HepG2 (cell line): ENCODE results near the gene FAM219A. TPM values are rescaled to one million over a fixed set of nuclear protein-coding genes. Genes with fewer than 3 reads are reported as not detected.

Source experiments
- ASH2L ChIP-seq: fragments of 300-600, 200-600 bp; sonication (generic); IDR thresholded peaks from 2 replicates; pipeline ENCODE4 v1.7.0; 2017; ENCODE audit warnings: low read depth, mild to moderate bottlenecking, moderate library complexity, mixed read lengths, low read length; ENCODE audit not compliant: insufficient read length
- HDAC2 ChIP-seq: sonication (generic); formaldehyde crosslinking; IDR thresholded peaks from 2 replicates; pipeline ENCODE4 v1.4.0; 2020; ENCODE audit warnings: missing genetic modification reagents
- KAT2B ChIP-seq: fragments of 150-350 bp; IDR thresholded peaks from 2 replicates; pipeline ENCODE4 v1.6.1; 2014; ENCODE audit warnings: low read depth, low read length, borderline replicate concordance
- KDM1A ChIP-seq: IDR thresholded peaks from 2 replicates; pipeline ENCODE4 v1.6.1; 2016; ENCODE audit warnings: missing compliant biosample characterization
- MLLT10 ChIP-seq: sonication (generic); formaldehyde crosslinking; IDR thresholded peaks from 2 replicates; pipeline ENCODE4 v1.4.0; 2020; ENCODE audit warnings: missing genetic modification reagents
- MYNN ChIP-seq: sonication (generic); formaldehyde crosslinking; IDR thresholded peaks from 2 replicates; pipeline ENCODE4 v1.4.0; 2020; ENCODE audit warnings: mild to moderate bottlenecking, low read depth, missing genetic modification reagents
- PAF1 ChIP-seq: IDR thresholded peaks from 2 replicates; pipeline ENCODE4 v1.6.1; 2016; ENCODE audit warnings: missing genetic modification reagents, missing compliant biosample characterization
- SNRNP70 ChIP-seq: fragments of 200-400 bp; formaldehyde crosslinking; IDR thresholded peaks from 2 replicates; pipeline ENCODE4 v1.6.1; 2017; ENCODE audit warnings: mild to moderate bottlenecking, low read depth, low read length, moderate library complexity
- SYNCRIP ChIP-seq: fragments of 200-400 bp; formaldehyde crosslinking; IDR thresholded peaks from 2 replicates; pipeline ENCODE4 v1.6.1; 2018; ENCODE audit warnings: mild to moderate bottlenecking, low read depth, low read length; ENCODE audit not compliant: insufficient read depth
- TARDBP ChIP-seq: sonication (generic); formaldehyde crosslinking; IDR thresholded peaks from 2 replicates; pipeline ENCODE4 v1.8.0; 2022; ENCODE audit warnings: mild to moderate bottlenecking, missing genetic modification reagents
- ZFP82 ChIP-seq: sonication (generic); formaldehyde crosslinking; IDR thresholded peaks from 2 replicates; pipeline ENCODE4 v1.5.1; 2020; ENCODE audit warnings: mild to moderate bottlenecking, missing genetic modification reagents, borderline replicate concordance
- ZNF556 ChIP-seq: sonication (generic); formaldehyde crosslinking; IDR thresholded peaks from 2 replicates; pipeline ENCODE4 v1.4.0; 2020; ENCODE audit warnings: mild to moderate bottlenecking, missing genetic modification reagents, borderline replicate concordance
- ZNF746 ChIP-seq: sonication (generic); formaldehyde crosslinking; IDR thresholded peaks from 2 replicates; pipeline ENCODE4 v1.8.0; 2022; ENCODE audit warnings: mild to moderate bottlenecking, missing genetic modification reagents
- ZNF761 ChIP-seq: sonication (generic); formaldehyde crosslinking; conservative IDR thresholded peaks from 2 replicates; pipeline ENCODE4 v1.4.0; 2020; ENCODE audit warnings: mild to moderate bottlenecking, missing genetic modification reagents
- ZNF775 ChIP-seq: sonication (generic); formaldehyde crosslinking; IDR thresholded peaks from 2 replicates; pipeline ENCODE4 v1.4.0; 2020; ENCODE audit warnings: missing genetic modification reagents, mild to moderate bottlenecking, moderate library complexity, borderline replicate concordance
- ZNF790 ChIP-seq: sonication (generic); formaldehyde crosslinking; IDR thresholded peaks from 2 replicates; pipeline ENCODE4 v1.8.0; 2022; ENCODE audit warnings: missing genetic modification reagents, mild to moderate bottlenecking, borderline replicate concordance
- ZSCAN30 ChIP-seq: sonication (generic); formaldehyde crosslinking; IDR thresholded peaks from 2 replicates; pipeline ENCODE4 v1.5.0; 2020; ENCODE audit warnings: mild to moderate bottlenecking, missing genetic modification reagents
- polyA plus RNA-seq, 8 experiments: library from polyadenylated mRNA; depleted of rRNA in 3 of 8; stranded (reverse) in 7 of 8; unstranded in 1 of 8; fragments of >200 nt; fragmentation: Illumina TruSeq in 4 of 8; extraction: Trizol in 4 of 8; gene quantifications; 2 replicates each; pipeline versions ENCODE4 v1.2.1 to v1.2.3, GENCODE V29; 2011 to 2016; ENCODE audit warnings: low read depth in 4 of 8, missing spikeins in 1 of 8, mixed read lengths in 1 of 8; ENCODE audit not compliant: insufficient read depth in 1 of 8
- total RNA-seq, 5 experiments: library from RNA; depleted of rRNA; stranded (reverse); fragments of >200 nt; fragmentation: Illumina TruSeq; extraction: Trizol; gene quantifications; 2 replicates each; pipeline ENCODE4 v1.2.3, GENCODE V29; 2016; ENCODE audit warnings: low read depth in 1 of 5
- TF ChIP-seq, protein P1 (sequence below): sonication (generic); formaldehyde crosslinking; conservative IDR thresholded peaks from 2 replicates; pipeline ENCODE4 v1.4.0; 2020; ENCODE audit warnings: missing genetic modification reagents
- TF ChIP-seq, protein P2 (sequence below): sonication (generic); formaldehyde crosslinking; IDR thresholded peaks from 2 replicates; pipeline ENCODE4 v1.4.0; 2020; ENCODE audit warnings: missing genetic modification reagents
- TF ChIP-seq, protein P3 (sequence below): sonication (generic); formaldehyde crosslinking; IDR thresholded peaks from 2 replicates; pipeline ENCODE4 v1.4.0; 2020; ENCODE audit warnings: missing genetic modification reagents, mild to moderate bottlenecking, borderline replicate concordance
- TF ChIP-seq, protein P4 (sequence below): sonication (generic); formaldehyde crosslinking; IDR thresholded peaks from 2 replicates; pipeline ENCODE4 v1.8.0; 2022; ENCODE audit warnings: low read depth, missing genetic modification reagents

Gene FAM219A
- total and polyA plus RNA-seq, 2 of the 13 experiments (the other 11 are each of a cell fraction or from before 2014, with no cell fraction given): 3.9 to 6.4 TPM

DNA sequence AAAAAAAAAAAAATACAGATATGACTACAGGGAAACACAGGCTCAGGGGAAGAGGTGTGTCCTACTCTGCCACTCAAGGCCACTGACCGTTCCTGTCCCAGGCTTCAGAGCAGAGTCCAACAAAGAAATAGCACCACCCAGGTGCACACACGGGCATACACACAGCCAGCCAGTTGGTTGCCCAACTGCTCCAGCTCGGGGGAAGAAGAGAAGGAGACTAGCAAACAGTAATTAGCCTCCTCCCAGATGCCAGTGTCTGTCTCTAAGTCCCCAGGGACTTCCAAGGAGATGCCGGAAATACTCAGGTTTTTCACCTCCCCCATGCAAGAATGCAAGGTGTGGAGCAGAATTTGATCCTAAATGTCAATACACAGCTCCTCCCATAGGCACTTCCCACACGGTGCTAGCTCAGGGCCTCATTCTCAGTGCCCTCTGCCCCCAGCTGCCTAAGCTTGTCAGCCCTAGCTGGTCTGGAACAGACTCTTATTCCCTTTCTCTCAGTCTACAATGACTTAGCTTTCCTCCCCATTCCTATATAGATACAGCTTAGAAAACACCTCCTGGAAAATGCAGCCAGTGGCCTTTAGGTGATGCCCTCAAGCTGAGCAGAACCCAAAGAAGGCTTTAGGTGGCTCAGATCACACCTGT is 83.3 kb downstream of the FAM219A start (continued):
- TF ChIP-seq, protein P1, sequence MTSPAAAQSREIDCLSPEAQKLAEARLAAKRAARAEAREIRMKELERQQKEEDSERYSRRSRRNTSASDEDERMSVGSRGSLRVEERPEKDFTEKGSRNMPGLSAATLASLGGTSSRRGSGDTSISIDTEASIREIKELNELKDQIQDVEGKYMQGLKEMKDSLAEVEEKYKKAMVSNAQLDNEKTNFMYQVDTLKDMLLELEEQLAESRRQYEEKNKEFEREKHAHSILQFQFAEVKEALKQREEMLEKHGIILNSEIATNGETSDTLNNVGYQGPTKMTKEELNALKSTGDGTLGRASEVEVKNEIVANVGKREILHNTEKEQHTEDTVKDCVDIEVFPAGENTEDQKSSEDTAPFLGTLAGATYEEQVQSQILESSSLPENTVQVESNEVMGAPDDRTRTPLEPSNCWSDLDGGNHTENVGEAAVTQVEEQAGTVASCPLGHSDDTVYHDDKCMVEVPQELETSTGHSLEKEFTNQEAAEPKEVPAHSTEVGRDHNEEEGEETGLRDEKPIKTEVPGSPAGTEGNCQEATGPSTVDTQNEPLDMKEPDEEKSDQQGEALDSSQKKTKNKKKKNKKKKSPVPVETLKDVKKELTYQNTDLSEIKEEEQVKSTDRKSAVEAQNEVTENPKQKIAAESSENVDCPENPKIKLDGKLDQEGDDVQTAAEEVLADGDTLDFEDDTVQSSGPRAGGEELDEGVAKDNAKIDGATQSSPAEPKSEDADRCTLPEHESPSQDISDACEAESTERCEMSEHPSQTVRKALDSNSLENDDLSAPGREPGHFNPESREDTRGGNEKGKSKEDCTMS: no peak
- TF ChIP-seq MYNN (CRISPR knock-in tag): no peak
- TF ChIP-seq, protein P2, sequence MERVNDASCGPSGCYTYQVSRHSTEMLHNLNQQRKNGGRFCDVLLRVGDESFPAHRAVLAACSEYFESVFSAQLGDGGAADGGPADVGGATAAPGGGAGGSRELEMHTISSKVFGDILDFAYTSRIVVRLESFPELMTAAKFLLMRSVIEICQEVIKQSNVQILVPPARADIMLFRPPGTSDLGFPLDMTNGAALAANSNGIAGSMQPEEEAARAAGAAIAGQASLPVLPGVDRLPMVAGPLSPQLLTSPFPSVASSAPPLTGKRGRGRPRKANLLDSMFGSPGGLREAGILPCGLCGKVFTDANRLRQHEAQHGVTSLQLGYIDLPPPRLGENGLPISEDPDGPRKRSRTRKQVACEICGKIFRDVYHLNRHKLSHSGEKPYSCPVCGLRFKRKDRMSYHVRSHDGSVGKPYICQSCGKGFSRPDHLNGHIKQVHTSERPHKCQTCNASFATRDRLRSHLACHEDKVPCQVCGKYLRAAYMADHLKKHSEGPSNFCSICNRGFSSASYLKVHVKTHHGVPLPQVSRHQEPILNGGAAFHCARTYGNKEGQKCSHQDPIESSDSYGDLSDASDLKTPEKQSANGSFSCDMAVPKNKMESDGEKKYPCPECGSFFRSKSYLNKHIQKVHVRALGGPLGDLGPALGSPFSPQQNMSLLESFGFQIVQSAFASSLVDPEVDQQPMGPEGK: peak; percentile 80
- 0 out of 2 replicates have a peak, but pooled peaks have one; percentile 18 for TF ChIP-seq ZNF775 (CRISPR knock-in tag)
- no peak for TF ChIP-seq ZNF790 (CRISPR knock-in tag)
- peak; percentile 76; the same call in 1 of the 2 replicates for TF ChIP-seq ZNF556 (CRISPR knock-in tag)
- no peak for TF ChIP-seq PAF1 (CRISPR knock-in tag)
- no peak for TF ChIP-seq SYNCRIP
- TF ChIP-seq, protein P3, sequence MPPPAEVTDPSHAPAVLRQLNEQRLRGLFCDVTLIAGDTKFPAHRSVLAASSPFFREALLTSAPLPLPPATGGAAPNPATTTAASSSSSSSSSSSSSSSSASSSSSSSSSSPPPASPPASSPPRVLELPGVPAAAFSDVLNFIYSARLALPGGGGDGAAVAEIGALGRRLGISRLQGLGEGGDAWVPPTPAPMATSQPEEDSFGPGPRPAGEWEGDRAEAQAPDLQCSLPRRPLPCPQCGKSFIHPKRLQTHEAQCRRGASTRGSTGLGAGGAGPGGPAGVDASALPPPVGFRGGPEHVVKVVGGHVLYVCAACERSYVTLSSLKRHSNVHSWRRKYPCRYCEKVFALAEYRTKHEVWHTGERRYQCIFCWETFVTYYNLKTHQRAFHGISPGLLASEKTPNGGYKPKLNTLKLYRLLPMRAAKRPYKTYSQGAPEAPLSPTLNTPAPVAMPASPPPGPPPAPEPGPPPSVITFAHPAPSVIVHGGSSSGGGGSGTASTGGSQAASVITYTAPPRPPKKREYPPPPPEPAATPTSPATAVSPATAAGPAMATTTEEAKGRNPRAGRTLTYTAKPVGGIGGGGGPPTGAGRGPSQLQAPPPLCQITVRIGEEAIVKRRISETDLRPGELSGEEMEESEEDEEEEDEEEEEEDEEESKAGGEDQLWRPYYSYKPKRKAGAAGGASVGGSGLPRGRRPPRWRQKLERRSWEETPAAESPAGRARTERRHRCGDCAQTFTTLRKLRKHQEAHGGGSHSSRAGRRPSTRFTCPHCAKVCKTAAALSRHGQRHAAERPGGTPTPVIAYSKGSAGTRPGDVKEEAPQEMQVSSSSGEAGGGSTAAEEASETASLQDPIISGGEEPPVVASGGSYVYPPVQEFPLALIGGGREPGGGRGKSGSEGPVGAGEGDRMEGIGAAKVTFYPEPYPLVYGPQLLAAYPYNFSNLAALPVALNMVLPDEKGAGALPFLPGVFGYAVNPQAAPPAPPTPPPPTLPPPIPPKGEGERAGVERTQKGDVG (CRISPR knock-in tag): no peak
- TF ChIP-seq ASH2L: peak; percentile 80
- no peak for TF ChIP-seq KAT2B
- no peak for TF ChIP-seq KDM1A (CRISPR knock-in tag)
- no peak for TF ChIP-seq ZNF746 (CRISPR knock-in tag)
- no peak for TF ChIP-seq ZSCAN30 (CRISPR knock-in tag)
- TF ChIP-seq HDAC2 (CRISPR knock-in tag): peak; percentile 74
- TF ChIP-seq MLLT10 (CRISPR knock-in tag): no peak
- no peak for TF ChIP-seq ZNF761 (CRISPR knock-in tag)
- 0 out of 2 replicates have a peak, but pooled peaks have one; percentile 48 for TF ChIP-seq ZFP82 (CRISPR knock-in tag)
- no peak for TF ChIP-seq SNRNP70
- peak; percentile 76 for TF ChIP-seq TARDBP (CRISPR knock-in tag)
- TF ChIP-seq, protein P4, sequence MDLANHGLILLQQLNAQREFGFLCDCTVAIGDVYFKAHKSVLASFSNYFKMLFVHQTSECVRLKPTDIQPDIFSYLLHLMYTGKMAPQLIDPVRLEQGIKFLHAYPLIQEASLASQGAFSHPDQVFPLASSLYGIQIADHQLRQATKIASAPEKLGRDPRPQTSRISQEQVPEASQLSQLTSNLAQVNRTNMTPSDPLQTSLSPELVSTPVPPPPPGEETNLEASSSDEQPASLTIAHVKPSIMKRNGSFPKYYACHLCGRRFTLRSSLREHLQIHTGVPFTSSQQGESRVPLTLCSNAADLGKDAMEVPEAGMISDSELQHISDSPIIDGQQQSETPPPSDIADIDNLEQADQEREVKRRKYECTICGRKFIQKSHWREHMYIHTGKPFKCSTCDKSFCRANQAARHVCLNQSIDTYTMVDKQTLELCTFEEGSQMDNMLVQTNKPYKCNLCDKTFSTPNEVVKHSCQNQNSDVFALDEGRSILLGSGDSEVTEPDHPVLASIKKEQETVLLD (CRISPR knock-in tag): no peak
